ENCODE data around the gene SNX5. TPM values are rescaled to one million over a fixed set of nuclear protein-coding genes. Genes with fewer than 3 reads are reported as not detected.

The SNX5 gene
- total RNA-seq, 1 donor from 2014 or later = 174 TPM

GRCh38 chr20:17993546-17993945 is 25.0 kb upstream of the SNX5 start:
- intact Hi-C loops (cut with micrococcal nuclease) = loop anchor here (2.0 to 10.0 kb wide), 3 partner anchors 25 to 471 kb away; partner anchors contain the start of genes DZANK1, MGME1, POLR3F and SNX5

- intact Hi-C loops (cut with micrococcal nuclease) = loop anchor here (1.0 to 10.0 kb wide), 5 partner anchors 24 to 472 kb away; partner anchors contain the start of genes DZANK1, MGME1, POLR3F and RRBP1
These were observed 24.4 kb upstream of the SNX5 start for GRCh38 chr20:17992847-17993513.

- intact Hi-C loops (cut with micrococcal nuclease) = loop anchor here (1.0 to 10.0 kb wide), 5 partner anchors 23 to 473 kb away; partner anchors contain the start of genes DZANK1, MGME1, POLR3F and RRBP1
These were observed 23.6 kb upstream of the SNX5 start for GRCh38 chr20:17992224-17992637.

DNA sequence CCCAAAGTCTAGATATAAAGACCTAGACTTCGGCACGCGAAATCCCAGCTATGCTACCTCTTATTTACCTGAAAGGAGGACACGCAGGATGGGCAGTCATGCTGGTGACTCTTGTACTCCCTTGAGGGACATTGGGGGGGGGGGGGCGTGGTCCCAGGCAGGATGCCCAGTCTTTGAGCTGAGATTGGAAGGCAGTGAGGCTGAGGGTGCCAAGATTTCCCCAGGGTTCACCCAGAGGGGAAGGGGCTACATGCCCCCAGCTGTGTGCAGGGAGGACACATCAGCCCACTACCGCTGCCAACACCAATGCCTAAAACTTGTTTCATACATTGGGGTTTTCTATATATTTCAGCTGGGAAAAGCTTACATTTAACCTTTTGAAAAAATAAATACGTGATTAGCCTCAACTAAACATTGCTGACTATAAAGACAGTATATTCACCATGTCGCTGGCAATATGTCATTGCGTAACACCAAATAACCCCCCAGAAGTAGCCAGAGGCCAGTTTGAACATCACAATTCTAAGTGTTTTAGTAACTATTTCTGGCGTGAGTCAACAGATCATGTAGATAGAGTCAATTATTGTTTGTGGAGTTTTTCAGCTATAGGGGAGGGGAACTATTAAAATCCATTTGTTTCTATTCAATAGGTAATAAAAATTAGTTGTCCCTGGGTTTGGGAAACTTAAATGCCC is 21.8 kb upstream of the SNX5 start:
- intact Hi-C loops (cut with micrococcal nuclease) = loop anchor here (10.0 kb wide), 1 partner anchor 474 kb away; the partner anchor contains the start of genes DZANK1 and POLR3F

DNA sequence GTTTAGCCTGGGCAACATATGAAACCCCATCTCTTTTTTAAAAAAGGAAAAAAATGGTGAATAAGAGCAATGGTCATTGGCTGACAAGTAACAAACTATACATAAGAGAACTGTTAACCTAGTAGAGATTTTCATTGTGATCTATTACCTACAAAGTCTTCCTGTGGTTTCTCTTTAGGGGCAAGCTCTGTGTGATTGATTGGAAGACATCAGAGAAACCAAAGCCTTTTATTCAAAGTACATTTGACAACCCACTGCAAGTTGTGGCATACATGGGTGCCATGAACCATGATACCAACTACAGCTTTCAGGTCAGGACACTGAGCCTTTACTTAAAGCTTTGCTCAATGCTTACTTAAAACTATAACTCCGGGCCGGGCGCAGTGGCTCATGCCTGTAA is 19.4 kb upstream of the SNX5 start:
- intact Hi-C loops (cut with micrococcal nuclease) = no loop called here

DNA sequence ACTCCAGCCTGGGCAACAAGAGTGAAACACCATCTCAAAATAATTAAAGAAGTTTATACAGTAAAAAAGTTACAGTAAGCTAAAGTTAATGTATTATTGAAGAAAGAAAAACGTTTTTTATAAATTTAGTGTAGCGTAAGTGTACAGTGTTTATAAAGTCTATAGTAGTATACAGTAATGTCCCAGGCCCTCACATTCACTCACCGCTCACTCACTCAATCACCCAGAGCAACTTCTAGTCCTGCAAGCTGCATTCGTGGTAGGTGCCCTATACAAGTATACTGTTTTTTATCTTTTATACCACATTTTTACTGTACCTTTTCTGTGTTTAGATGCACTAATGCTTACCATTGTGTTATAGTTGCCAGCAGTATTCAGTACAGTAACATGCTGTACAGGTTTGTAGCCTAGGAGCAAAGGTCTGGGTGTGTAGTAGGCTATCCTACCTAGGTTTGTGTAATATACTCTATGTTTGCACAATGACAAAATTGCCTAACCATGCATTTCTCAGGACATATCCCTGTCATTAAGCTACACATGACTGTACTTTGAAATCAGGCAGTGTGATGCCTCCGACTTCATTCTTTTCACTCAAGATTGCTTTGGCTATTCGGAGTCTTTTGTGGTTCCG is 16.9 kb upstream of the SNX5 start:
- intact Hi-C loops (cut with micrococcal nuclease) = no loop called here

DNA sequence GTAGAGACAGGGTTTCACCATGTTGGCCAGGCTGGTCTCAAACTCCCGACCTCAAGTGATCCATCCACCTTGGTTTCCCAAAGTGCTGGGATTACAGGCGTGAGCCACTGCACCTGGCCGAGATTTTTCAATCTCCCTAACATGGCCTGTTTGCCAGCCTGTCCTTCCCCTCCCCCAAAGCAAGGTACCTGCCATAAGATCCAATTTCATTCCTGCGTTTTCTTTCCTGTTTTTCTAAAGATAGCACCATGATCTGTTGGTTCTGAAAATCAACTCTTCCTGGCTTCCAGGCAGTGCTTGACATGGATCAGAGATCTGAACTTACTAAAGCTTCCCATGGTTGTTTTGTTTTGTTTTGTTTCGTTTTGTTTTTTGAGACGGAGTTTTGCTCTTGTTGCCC is 7.7 kb upstream of the SNX5 start:
- intact Hi-C loops (cut with micrococcal nuclease) = no loop called here

- intact Hi-C loops (cut with micrococcal nuclease) = loop anchor here (5.0 kb wide), 1 partner anchor 1240 kb away; the partner anchor contains the start of gene SNRPB2
These were observed 3.5 kb upstream of the SNX5 start for GRCh38 chr20:17972121-17972520.

DNA sequence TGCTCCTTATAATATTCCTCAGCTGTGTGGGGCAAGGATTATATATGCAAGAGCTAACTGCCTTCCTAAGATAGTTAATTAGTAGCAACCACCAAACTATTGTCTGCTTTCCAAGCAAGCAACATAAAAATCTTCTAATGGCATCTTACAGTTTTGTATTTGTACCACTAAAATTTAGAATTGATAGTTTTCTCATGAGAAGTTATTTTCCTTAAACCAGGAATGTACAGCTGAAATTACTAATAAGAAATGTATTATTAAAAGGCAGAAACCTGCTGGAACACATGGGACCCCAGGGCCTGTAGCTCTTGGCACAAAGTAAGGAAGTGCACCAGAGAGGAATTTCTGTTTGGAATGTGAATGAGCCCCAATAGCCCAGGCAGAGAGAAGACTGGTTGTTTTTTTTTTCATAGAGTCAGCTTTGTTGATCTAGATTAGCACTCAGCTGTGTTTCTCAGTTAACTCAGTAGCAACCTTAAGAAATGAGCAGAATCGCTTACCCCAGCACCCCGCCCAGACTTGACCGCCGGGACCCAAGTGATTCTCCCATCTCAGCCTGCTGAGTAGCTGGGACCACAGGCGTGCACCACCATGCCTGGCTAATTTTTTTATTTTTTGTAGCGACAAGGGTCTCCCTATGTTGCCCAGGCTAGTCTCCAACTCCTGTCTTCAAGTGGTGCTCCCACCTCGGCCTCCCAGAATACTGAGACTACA is 2.9 kb upstream of the SNX5 start:
- intact Hi-C loops (cut with micrococcal nuclease) = loop anchor here (1.0 to 5.0 kb wide), 2 partner anchors 12 to 1239 kb away; partner anchors contain the start of gene SNRPB2

GRCh38 chr20:17969884-17970409 is 1.4 kb upstream of the SNX5 start:
- intact Hi-C loops (cut with micrococcal nuclease) = loop anchor here (1.0 to 10.0 kb wide), 15 partner anchors 9 to 1238 kb away; partner anchors contain the start of genes BFSP1, DTD1, DZANK1 and KAT14

- intact Hi-C loops (cut with micrococcal nuclease) = loop anchor here (1.0 to 10.0 kb wide), 13 partner anchors 8 to 823 kb away; partner anchors contain the start of genes BFSP1, DTD1, DZANK1 and KAT14
These were observed 787 bp upstream of the SNX5 start for GRCh38 chr20:17969278-17969883.

DNA sequence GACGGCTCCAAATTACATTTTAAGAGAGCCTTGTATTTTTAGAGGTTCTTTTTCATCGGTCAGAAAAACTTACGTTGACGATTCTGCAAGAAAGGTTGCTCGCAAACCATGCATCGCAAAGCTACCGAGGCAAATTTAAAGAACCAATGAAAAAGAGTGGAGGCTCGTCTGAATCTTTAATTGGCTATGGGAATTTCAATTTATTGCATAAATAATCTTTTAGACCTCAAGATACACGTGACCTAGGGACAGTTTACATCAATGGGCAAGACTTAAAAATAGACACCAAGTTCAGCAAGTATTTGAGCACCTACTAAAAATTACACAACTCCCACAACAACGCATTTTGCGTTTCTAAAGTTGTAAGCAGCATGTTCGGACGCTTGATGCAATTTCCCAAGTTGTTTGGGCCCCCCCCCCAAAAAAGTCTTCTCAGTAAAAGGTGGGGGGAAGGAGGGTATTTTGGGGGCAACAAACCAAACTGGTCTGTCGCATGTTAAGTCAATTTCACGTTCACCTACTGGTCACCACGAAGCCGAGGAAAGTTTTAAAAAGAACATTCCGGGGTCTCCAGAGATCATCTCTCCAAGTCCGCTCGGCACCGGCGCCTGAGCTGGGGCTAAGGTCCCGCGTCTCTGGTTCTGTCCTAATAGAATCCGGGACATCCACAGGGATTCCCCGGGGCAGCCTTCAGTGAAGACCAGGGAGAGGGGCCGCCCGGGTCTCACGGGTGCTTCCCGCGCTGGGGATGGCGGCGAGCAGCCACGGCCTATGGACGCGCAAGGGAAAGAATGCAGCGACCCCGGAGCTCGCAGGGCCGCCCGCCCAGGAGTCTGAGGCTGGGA is 851 bp downstream of the SNX5 start:
- intact Hi-C loops (cut with micrococcal nuclease) = loop anchor here (1.0 to 10.0 kb wide), 9 partner anchors 25 to 825 kb away; partner anchors contain the start of genes BFSP1, DTD1, DZANK1 and POLR3F

DNA sequence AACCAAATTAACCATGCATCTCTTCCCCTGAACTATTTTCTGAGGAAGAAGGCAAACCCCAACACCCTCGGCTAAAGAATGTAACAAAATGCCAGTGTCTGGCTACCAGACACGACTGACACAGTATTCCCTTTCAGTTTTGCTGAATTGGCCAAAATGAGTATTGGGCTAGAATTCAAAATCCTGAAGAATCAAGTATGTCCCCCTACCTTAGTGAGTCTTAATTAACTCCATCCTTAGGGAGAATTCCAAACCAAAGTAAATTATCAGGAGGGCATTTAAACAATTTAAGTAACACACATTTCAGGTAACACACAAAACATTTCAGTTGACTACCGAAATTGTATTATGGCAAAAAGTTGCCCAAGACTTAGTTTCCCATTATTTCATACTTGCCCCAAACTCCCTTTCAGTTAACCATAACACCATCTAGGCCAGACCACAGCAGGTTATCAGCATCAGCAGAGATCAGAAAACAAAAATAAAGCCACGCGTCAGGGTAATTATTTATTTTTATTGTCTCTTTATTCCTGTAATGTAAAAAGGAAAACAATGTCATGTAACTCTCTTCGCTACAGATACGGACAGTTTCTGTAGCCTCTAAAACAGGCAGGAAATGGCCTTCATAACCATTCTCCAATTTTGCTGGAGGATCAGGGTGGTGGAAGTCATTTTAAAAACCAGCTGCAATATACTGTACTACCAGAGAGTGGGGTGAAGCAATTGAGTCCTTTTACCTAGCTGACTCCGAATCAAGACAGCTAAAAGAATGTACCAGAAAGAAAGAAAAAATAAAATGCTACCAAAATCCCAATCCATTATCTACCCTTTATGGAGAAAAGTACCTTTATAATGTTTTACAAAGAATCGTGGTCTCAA is 1.9 kb downstream of the SNX5 start:
- intact Hi-C loops (cut with micrococcal nuclease) = loop anchor here (5.0 to 10.0 kb wide), 4 partner anchors 354 to 826 kb away; partner anchors contain the start of genes BFSP1 and DTD1

DNA sequence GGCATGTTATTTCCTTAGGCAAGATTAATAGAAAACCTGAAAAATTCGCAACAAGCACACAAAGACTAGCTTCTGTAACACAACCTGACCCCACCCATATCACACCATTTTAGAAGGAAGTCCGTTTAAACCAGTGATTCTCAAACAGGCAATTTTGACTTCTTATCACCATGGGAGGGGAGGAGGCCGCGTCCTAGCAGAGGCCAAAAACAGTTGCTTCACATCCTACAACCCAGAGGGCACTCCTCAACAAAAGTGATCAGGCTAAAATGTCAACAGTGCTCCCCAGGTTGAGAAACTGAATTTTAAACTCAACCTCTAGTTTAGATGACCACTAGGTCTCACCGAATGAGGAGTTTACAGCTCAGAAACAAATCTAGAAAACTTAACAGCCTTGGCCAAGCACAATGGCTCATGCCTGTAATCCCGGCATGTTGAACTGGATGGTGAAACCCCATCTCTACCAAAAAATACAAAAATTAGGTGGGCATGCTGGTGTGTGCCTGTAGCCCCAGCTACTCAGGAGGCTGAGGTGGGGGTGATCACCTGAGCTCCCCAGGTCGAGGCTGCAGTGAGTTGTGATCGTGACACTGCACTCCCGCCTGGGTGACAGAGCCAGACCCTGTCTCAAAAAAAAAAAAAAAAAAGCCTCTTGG is 3.4 kb downstream of the SNX5 start:
- intact Hi-C loops (cut with micrococcal nuclease) = loop anchor here (2.0 to 10.0 kb wide), 5 partner anchors 66 to 827 kb away; partner anchors contain the start of genes BFSP1 and DTD1

GRCh38 chr20:17964632-17965031 is 4.0 kb downstream of the SNX5 start:
- intact Hi-C loops (cut with micrococcal nuclease) = loop anchor here (2.0 to 10.0 kb wide), 5 partner anchors 66 to 828 kb away; partner anchors contain the start of genes BFSP1 and DTD1

- intact Hi-C loops (cut with micrococcal nuclease) = loop anchor here (2.0 to 10.0 kb wide), 2 partner anchors 65 to 429 kb away; partner anchors contain the start of gene BFSP1
These were observed 4.5 kb downstream of the SNX5 start for GRCh38 chr20:17964073-17964472.
